HEK293T (cell line): ENCODE measurements around the gene MIPEP.

Experiments
- CTCF ChIA-PET: fragments of 350-600 bp; formaldehyde crosslinking; extraction: SDS; loops from one replicate; lab custom pipeline; 2021; ENCODE audit warnings: antibody characterized with exemption, inconsistent platforms; lab: Yijun Ruan, JAX
- POLR2A ChIA-PET: fragments of 350-600 bp; formaldehyde crosslinking; extraction: SDS; loops from one replicate; lab custom pipeline; 2020; ENCODE audit warnings: antibody characterized with exemption, inconsistent platforms; lab: Yijun Ruan, JAX
- DNase-seq: peaks from one replicate; pipeline ENCODE4 v3.0.0; 2012; ENCODE audit warnings: mixed read lengths; ENCODE audit errors: extremely low spot score
- ARNT ChIP-seq: fragments of 450-650 bp; IDR thresholded peaks from 2 replicates; pipeline ENCODE4 v1.6.1; 2017; ENCODE audit warnings: mild to moderate bottlenecking
- BHLHE40 ChIP-seq: fragments of 450-650 bp; IDR thresholded peaks from 2 replicates; pipeline ENCODE4 v1.6.1; 2016; ENCODE audit warnings: mild to moderate bottlenecking, moderate library complexity, borderline replicate concordance
- CTBP1 ChIP-seq: fragments of 450-650 bp; IDR thresholded peaks from 2 replicates; pipeline ENCODE4 v1.6.1; 2016; ENCODE audit warnings: borderline replicate concordance
- ELF4 ChIP-seq: fragments of 450-650 bp; IDR thresholded peaks from 2 replicates; pipeline ENCODE4 v1.6.1; 2017; ENCODE audit warnings: antibody characterized with exemption
- FOXA1 ChIP-seq: fragments of 450-650 bp; IDR thresholded peaks from 2 replicates; pipeline ENCODE4 v1.6.1; 2016; ENCODE audit warnings: mild to moderate bottlenecking
- FOXK2 ChIP-seq: fragments of 450-650 bp; IDR thresholded peaks from 2 replicates; pipeline ENCODE4 v1.6.1; 2016; ENCODE audit warnings: mild to moderate bottlenecking
- FOXM1 ChIP-seq: fragments of 450-650 bp; IDR thresholded peaks from 2 replicates; pipeline ENCODE4 v1.6.1; 2017; ENCODE audit warnings: mild to moderate bottlenecking, borderline replicate concordance
- HDGF ChIP-seq: fragments of 450-650 bp; IDR thresholded peaks from 2 replicates; pipeline ENCODE4 v1.6.1; 2017; ENCODE audit warnings: antibody characterized with exemption, borderline replicate concordance
- L3MBTL2 ChIP-seq: fragments of 450-650 bp; conservative IDR thresholded peaks from 2 replicates; pipeline ENCODE4 v1.6.1; 2016; ENCODE audit warnings: mild to moderate bottlenecking
- LEF1 ChIP-seq: fragments of 450-650 bp; IDR thresholded peaks from 2 replicates; pipeline ENCODE4 v1.6.1; 2017; ENCODE audit warnings: mild to moderate bottlenecking, borderline replicate concordance
- NFRKB ChIP-seq: fragments of 450-650 bp; IDR thresholded peaks from 2 replicates; pipeline ENCODE4 v1.6.1; 2016; ENCODE audit warnings: mild to moderate bottlenecking, moderate library complexity
- SP1 ChIP-seq: fragments of 450-650 bp; IDR thresholded peaks from 2 replicates; pipeline ENCODE4 v1.6.1; 2017
- SUZ12 ChIP-seq: fragments of 450-650 bp; IDR thresholded peaks from 2 replicates; pipeline ENCODE4 v1.6.1; 2016; ENCODE audit warnings: mild to moderate bottlenecking
- TARDBP ChIP-seq: fragments of 450-650 bp; IDR thresholded peaks from 2 replicates; pipeline ENCODE4 v1.6.1; 2016
- ZNF384 ChIP-seq: fragments of 450-650 bp; IDR thresholded peaks from 2 replicates; pipeline ENCODE4 v1.6.1; 2016
- TF ChIP-seq, protein P1 (sequence below): fragments of 450-650 bp; IDR thresholded peaks from 2 replicates; pipeline ENCODE4 v1.6.1; 2016

MIPEP gene

DNA sequence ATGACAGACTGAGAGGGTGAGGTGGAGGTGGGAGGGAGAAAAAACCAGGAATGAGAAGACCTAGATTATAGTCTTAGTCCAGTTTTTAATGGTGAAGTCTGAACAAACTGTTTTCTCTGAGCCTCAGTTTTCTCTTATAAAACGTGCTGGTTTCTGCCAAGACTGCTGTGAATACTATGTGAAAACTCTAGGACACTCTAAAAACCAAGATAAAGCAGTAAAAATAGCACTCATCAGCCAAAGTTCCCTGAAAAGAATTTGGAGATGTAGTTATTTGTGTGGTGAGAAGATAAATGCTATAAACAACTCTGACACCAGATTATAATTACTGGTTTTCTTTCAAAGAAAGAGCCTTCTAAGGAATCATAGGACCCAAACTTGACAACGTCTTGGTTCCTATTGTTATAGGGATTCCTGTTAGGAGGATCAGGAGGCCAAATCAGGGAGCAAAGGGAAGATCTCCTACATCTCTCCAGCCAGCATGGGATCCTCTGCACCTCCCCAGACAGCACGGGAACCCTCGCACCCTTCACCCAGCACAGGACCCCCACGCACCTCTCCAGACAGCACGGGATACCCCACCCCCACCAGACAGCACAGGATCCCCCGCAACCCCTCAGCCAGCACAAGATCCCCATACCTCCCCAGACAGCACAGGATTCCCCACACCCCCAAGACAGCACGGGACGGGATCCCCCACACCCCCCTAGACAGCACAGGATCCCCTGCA, 130.2 kb downstream of the MIPEP start:
- CTCF ChIA-PET, result no interaction called here
- POLR2A ChIA-PET, result no interaction called here
- DNase-seq, result no peak
- TF ChIP-seq ELF4 (no peak), CTBP1 (no peak), L3MBTL2 (no peak), SP1 (no peak), HDGF (no peak), FOXA1 (no peak)
- TF ChIP-seq, protein P1, sequence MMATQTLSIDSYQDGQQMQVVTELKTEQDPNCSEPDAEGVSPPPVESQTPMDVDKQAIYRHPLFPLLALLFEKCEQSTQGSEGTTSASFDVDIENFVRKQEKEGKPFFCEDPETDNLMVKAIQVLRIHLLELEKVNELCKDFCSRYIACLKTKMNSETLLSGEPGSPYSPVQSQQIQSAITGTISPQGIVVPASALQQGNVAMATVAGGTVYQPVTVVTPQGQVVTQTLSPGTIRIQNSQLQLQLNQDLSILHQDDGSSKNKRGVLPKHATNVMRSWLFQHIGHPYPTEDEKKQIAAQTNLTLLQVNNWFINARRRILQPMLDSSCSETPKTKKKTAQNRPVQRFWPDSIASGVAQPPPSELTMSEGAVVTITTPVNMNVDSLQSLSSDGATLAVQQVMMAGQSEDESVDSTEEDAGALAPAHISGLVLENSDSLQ, result no peak

DNA sequence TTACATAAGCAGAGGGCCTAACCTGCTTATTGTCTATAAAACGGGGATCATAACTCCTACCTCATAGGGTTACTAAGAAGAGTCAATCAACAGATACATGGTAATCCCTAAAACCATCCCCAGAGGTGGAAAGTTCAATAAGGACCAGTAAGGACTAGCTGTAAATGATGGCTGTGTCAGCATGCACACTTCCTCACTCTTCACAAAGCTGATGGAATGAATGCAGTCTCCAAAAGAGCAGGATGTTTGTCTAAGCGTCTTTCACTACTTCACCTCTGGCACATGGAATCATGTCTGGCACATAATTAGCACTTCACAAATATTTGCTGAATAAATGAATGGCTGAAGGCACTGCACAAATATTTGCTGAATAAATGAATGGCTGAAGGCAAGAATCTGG, 134.2 kb downstream of the MIPEP start:
- DNase-seq, result no peak
- ChIA-PET POLR2A (no interaction called here), CTCF (interaction anchor here (1.2 kb wide), 1 partner anchor 12 kb away, joined by 3 read pairs; no protein-coding TSS in a partner anchor)
- TF ChIP-seq, protein P1, result no peak
- TF ChIP-seq ELF4, result no peak
- no peak for TF ChIP-seq SUZ12
- no peak for TF ChIP-seq NFRKB
- no peak for TF ChIP-seq CTBP1
- TF ChIP-seq HDGF, result no peak
- no peak for TF ChIP-seq BHLHE40

DNA sequence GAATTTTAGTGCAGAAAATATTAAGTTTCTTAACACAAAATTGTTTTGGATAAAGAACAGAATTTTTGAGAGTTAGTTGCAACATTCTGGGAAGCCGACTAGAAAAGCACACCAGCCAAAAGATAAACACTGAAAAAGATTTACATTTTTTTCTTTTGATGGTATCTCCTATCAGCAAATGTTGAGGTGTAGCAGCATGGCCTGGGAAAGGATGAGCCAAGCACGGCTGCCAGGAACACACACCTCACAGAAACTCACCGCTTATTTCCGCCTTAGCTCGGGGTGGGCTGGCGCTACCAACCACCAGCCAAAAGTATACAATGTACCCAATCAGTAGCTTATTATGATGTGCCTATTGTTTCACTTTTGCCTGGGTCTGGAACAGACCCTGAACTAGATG, 134.7 kb downstream of the MIPEP start:
- ChIA-PET POLR2A (no interaction called here), CTCF (no interaction called here)
- no peak for TF ChIP-seq CTBP1
- no peak for TF ChIP-seq SUZ12
- TF ChIP-seq SP1, result no peak
- no peak for TF ChIP-seq ARNT
- no peak for TF ChIP-seq FOXA1
- TF ChIP-seq L3MBTL2, result no peak
- no peak for TF ChIP-seq BHLHE40
- no peak for TF ChIP-seq ZNF384
- TF ChIP-seq TARDBP, result no peak
- no peak for TF ChIP-seq FOXK2
- no peak for TF ChIP-seq NFRKB
- TF ChIP-seq, protein P1, result no peak
- no peak for TF ChIP-seq ELF4
- TF ChIP-seq LEF1, result no peak
- no peak for TF ChIP-seq FOXM1
- DNase-seq, result no peak

DNA sequence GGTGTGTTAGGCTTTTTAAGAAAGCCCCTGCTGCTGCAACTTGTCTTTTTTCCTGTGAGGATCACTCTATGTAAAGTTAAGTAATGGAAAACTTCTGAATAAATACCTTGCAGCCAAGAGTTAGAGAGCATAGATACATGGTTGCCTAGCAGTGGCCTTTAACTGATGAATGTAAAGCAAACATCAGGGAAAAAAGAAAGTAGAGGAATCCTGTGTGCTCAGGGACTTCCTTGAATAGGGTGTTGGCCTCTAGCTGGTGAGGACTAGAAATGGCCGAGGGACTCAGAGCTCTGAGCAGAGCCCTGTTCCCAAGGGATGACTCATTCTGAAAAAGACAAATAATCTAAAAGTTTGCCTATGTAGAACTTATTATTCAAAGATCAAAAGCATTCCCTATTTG, 135.7 kb downstream of the MIPEP start:
- ChIA-PET POLR2A (no interaction called here), CTCF (no interaction called here)
- TF ChIP-seq FOXA1, result no peak
- TF ChIP-seq HDGF, result no peak
- TF ChIP-seq L3MBTL2, result no peak
- no peak for TF ChIP-seq ARNT
- TF ChIP-seq FOXK2, result no peak
- no peak for DNase-seq

DNA sequence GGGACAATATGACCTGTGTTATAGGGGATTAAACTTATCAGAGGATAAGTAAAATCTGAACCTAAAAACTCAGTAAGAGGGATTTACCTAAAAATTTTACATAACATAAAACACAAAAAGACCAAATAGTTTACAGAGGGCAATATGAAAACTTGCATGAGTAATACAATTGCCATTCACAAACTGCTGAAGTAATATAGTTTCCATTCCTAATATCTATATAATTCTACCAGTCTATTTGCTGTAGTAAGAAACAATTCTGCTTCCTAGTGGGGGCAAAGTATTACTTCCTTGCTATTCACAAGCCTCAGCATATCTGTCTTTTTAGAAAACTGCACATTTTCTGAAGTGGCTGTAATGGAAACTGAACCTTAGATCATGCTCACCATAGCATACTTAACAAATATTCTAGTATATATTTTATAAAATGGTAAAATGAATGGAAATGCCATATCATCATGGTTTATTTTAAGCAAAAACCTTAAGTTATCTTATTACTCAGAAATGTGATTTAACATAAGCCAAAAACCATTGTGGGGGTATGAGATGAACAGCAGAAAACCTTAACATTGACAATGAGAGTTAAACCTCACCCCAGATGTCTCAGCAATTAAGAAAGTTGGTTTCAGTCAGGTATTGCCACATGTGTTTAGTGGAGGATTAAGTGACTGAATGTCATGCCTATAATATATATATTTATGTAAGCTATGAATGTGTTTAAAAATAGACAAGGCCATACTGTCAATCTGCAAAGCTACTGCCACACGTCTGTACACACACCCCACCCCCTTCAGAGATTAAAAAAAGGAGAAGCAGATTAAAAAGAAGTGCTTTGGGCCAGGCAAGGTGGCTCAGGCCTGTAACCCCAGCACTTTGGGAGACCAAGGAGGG, 136.8 kb downstream of the MIPEP start:
- POLR2A ChIA-PET, result no interaction called here
- CTCF ChIA-PET, result no interaction called here
- TF ChIP-seq, protein P1, result no peak
- TF ChIP-seq CTBP1 (no peak), ZNF384 (no peak), SUZ12 (no peak), NFRKB (no peak), ARNT (no peak), TARDBP (no peak), BHLHE40 (no peak), ELF4 (no peak)
- DNase-seq, result no peak

DNA sequence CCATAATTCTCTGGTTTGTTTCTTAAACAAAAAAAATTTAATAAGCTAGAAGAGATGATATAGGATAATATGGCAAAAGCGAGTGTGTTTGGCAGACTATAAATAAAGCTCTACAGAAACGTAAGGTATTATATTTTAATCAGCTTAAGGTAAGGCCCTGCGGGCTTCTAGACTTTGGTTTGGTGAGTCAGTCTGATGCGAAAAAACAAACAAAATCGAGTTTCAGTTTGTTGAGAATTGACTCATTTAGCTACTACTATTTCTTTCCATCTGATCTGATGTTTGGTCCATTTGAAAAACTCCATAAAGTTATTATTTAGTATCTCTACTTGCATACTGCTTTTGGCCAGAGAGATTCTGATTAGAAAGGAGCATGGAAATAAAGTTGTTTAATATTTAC, 138.0 kb downstream of the MIPEP start:
- TF ChIP-seq TARDBP, result no peak
- TF ChIP-seq BHLHE40, result no peak
- no peak for TF ChIP-seq LEF1
- TF ChIP-seq FOXK2, result no peak
- TF ChIP-seq HDGF, result no peak
- TF ChIP-seq FOXM1, result no peak
- TF ChIP-seq ELF4, result no peak
- TF ChIP-seq, protein P1, result no peak
- no peak for TF ChIP-seq SP1
- TF ChIP-seq ARNT, result no peak
- TF ChIP-seq NFRKB, result no peak
- TF ChIP-seq FOXA1, result no peak
- TF ChIP-seq ZNF384, result no peak
- TF ChIP-seq L3MBTL2, result no peak
- TF ChIP-seq CTBP1, result no peak
- TF ChIP-seq SUZ12, result no peak
- CTCF ChIA-PET, result no interaction called here
- POLR2A ChIA-PET, result no interaction called here
- no peak for DNase-seq
